ENCODE data around the gene LCN10.

Gene LCN10

GRCh38 chr9:136729926-136730325 is 12.8 kb downstream of the LCN10 start:
- H3K36me3 ChIP-seq (ENCODE audit: insufficient read depth, low read length) = peaks cover 18% of the 10 kb centered on the region
- peaks cover 25% of the 10 kb centered on the region for H3K4me1 ChIP-seq (ENCODE audit: control insufficient read depth, insufficient read depth, low read length)
- H3K4me3 ChIP-seq (ENCODE audit: low read length) = no peak overlapping the region
- H3K9ac ChIP-seq (ENCODE audit: low read depth, low read length) = no peak overlapping the region
- peak overlapping the region; percentile 99 for H3K4me2 ChIP-seq (ENCODE audit: low read length)
- no peaks in the 10 kb centered on the region for H3K27me3 ChIP-seq (ENCODE audit: control insufficient read depth, insufficient read depth, low read length)
- H3K9me3 ChIP-seq (replicated peaks; ENCODE audit: low read length) = no peaks in the 10 kb centered on the region

GRCh38 chr9:136729144-136729543 is 13.6 kb downstream of the LCN10 start:
- H3K9ac ChIP-seq (ENCODE audit: low read depth, low read length) = peak overlapping the region; percentile 95
- peak overlapping the region; percentile 96 for H3K4me3 ChIP-seq (ENCODE audit: low read length)

GRCh38 chr9:136728548-136729123 is 14.1 kb downstream of the LCN10 start:
- Histone ChIP-seq H3K27me3 (ENCODE audit: control insufficient read depth, insufficient read depth, low read length) (no peaks in the 10 kb centered on the region), H3K4me3 (ENCODE audit: low read length) (peak overlapping the region; percentile 96), H3K9ac (ENCODE audit: low read depth, low read length) (peak overlapping the region; percentile 95), H3K36me3 (ENCODE audit: insufficient read depth, low read length) (peaks cover 31% of the 10 kb centered on the region), H3K4me1 (ENCODE audit: control insufficient read depth, insufficient read depth, low read length) (peaks cover 25% of the 10 kb centered on the region), H3K4me2 (ENCODE audit: low read length) (peak overlapping the region; percentile 99), H3K9me3 (replicated peaks; ENCODE audit: low read length) (no peaks in the 10 kb centered on the region)

More at GRCh38 chr9:136729144-136729543, 13.6 kb downstream of the LCN10 start:
- H3K27me3 ChIP-seq (ENCODE audit: control insufficient read depth, insufficient read depth, low read length) = no peaks in the 10 kb centered on the region
- peaks cover 25% of the 10 kb centered on the region for H3K4me1 ChIP-seq (ENCODE audit: control insufficient read depth, insufficient read depth, low read length)
- peaks cover 26% of the 10 kb centered on the region for H3K36me3 ChIP-seq (ENCODE audit: insufficient read depth, low read length)
- peak overlapping the region; percentile 99 for H3K4me2 ChIP-seq (ENCODE audit: low read length)
- H3K9me3 ChIP-seq (replicated peaks; ENCODE audit: low read length) = no peaks in the 10 kb centered on the region

GRCh38 chr9:136728080-136728547 is 14.6 kb downstream of the LCN10 start:
- Histone ChIP-seq H3K9ac (ENCODE audit: low read depth, low read length) (peak overlapping the region; percentile 95), H3K4me2 (ENCODE audit: low read length) (peak overlapping the region; percentile 99), H3K9me3 (replicated peaks; ENCODE audit: low read length) (no peaks in the 10 kb centered on the region), H3K4me3 (ENCODE audit: low read length) (peak overlapping the region; percentile 96), H3K36me3 (ENCODE audit: insufficient read depth, low read length) (peaks cover 37% of the 10 kb centered on the region), H3K27me3 (ENCODE audit: control insufficient read depth, insufficient read depth, low read length) (no peaks in the 10 kb centered on the region), H3K4me1 (ENCODE audit: control insufficient read depth, insufficient read depth, low read length) (peaks cover 25% of the 10 kb centered on the region)

GRCh38 chr9:136726631-136727191 is 16.0 kb downstream of the LCN10 start:
- no peaks in the 10 kb centered on the region for H3K27me3 ChIP-seq (ENCODE audit: control insufficient read depth, insufficient read depth, low read length)
- H3K4me2 ChIP-seq (ENCODE audit: low read length) = peak overlapping the region; percentile 99
- no peaks in the 10 kb centered on the region for H3K9me3 ChIP-seq (replicated peaks; ENCODE audit: low read length)
- H3K4me1 ChIP-seq (ENCODE audit: control insufficient read depth, insufficient read depth, low read length) = peaks cover 25% of the 10 kb centered on the region
- peak overlapping the region; percentile 96 for H3K4me3 ChIP-seq (ENCODE audit: low read length)
- H3K36me3 ChIP-seq (ENCODE audit: insufficient read depth, low read length) = peaks cover 44% of the 10 kb centered on the region
- H3K9ac ChIP-seq (ENCODE audit: low read depth, low read length) = peak overlapping the region; percentile 95

- Histone ChIP-seq H3K4me2 (ENCODE audit: low read length) (peak overlapping the region; percentile 99), H3K4me3 (ENCODE audit: low read length) (peak overlapping the region; percentile 96), H3K27me3 (ENCODE audit: control insufficient read depth, insufficient read depth, low read length) (no peaks in the 10 kb centered on the region), H3K9ac (ENCODE audit: low read depth, low read length) (peak overlapping the region; percentile 95), H3K36me3 (ENCODE audit: insufficient read depth, low read length) (peaks cover 44% of the 10 kb centered on the region), H3K4me1 (ENCODE audit: control insufficient read depth, insufficient read depth, low read length) (peaks cover 31% of the 10 kb centered on the region), H3K9me3 (replicated peaks; ENCODE audit: low read length) (no peaks in the 10 kb centered on the region)
Observed at GRCh38 chr9:136726118-136726517, 16.6 kb downstream of the LCN10 start.

- peak overlapping the region; percentile 99 for H3K4me2 ChIP-seq (ENCODE audit: low read length)
- H3K9me3 ChIP-seq (replicated peaks; ENCODE audit: low read length) = no peaks in the 10 kb centered on the region
- peak overlapping the region; percentile 41 for H3K9ac ChIP-seq (ENCODE audit: low read depth, low read length)
- H3K4me3 ChIP-seq (ENCODE audit: low read length) = peak overlapping the region; percentile 96
- H3K27me3 ChIP-seq (ENCODE audit: control insufficient read depth, insufficient read depth, low read length) = no peaks in the 10 kb centered on the region
- peaks cover 44% of the 10 kb centered on the region for H3K36me3 ChIP-seq (ENCODE audit: insufficient read depth, low read length)
- H3K4me1 ChIP-seq (ENCODE audit: control insufficient read depth, insufficient read depth, low read length) = peaks cover 33% of the 10 kb centered on the region
Observed at GRCh38 chr9:136725612-136726011, 17.1 kb downstream of the LCN10 start.

- no peak overlapping the region for H3K9ac ChIP-seq (ENCODE audit: low read depth, low read length)
- H3K36me3 ChIP-seq (ENCODE audit: insufficient read depth, low read length) = peaks cover 44% of the 10 kb centered on the region
- H3K9me3 ChIP-seq (replicated peaks; ENCODE audit: low read length) = no peaks in the 10 kb centered on the region
- no peaks in the 10 kb centered on the region for H3K27me3 ChIP-seq (ENCODE audit: control insufficient read depth, insufficient read depth, low read length)
- peaks cover 33% of the 10 kb centered on the region for H3K4me1 ChIP-seq (ENCODE audit: control insufficient read depth, insufficient read depth, low read length)
- no peak overlapping the region for H3K4me2 ChIP-seq (ENCODE audit: low read length)
- no peak overlapping the region for H3K4me3 ChIP-seq (ENCODE audit: low read length)
Observed at GRCh38 chr9:136724772-136725171, 18.0 kb downstream of the LCN10 start.

GRCh38 chr9:136723989-136724388 is 18.8 kb downstream of the LCN10 start:
- Histone ChIP-seq H3K36me3 (ENCODE audit: insufficient read depth, low read length) (peaks cover 44% of the 10 kb centered on the region), H3K27me3 (ENCODE audit: control insufficient read depth, insufficient read depth, low read length) (no peaks in the 10 kb centered on the region), H3K4me2 (ENCODE audit: low read length) (no peak overlapping the region), H3K4me3 (ENCODE audit: low read length) (no peak overlapping the region), H3K9me3 (replicated peaks; ENCODE audit: low read length) (no peaks in the 10 kb centered on the region), H3K9ac (ENCODE audit: low read depth, low read length) (no peak overlapping the region), H3K4me1 (ENCODE audit: control insufficient read depth, insufficient read depth, low read length) (peaks cover 28% of the 10 kb centered on the region)

- Histone ChIP-seq H3K4me3 (ENCODE audit: low read length) (no peak overlapping the region), H3K4me1 (ENCODE audit: control insufficient read depth, insufficient read depth, low read length) (peaks cover 25% of the 10 kb centered on the region), H3K36me3 (ENCODE audit: insufficient read depth, low read length) (peaks cover 44% of the 10 kb centered on the region), H3K27me3 (ENCODE audit: control insufficient read depth, insufficient read depth, low read length) (no peaks in the 10 kb centered on the region), H3K9me3 (replicated peaks; ENCODE audit: low read length) (no peaks in the 10 kb centered on the region), H3K9ac (ENCODE audit: low read depth, low read length) (no peak overlapping the region), H3K4me2 (ENCODE audit: low read length) (no peak overlapping the region)
Observed at GRCh38 chr9:136723362-136723976, 19.3 kb downstream of the LCN10 start.

- peaks cover 25% of the 10 kb centered on the region for H3K4me1 ChIP-seq (ENCODE audit: control insufficient read depth, insufficient read depth, low read length)
- no peaks in the 10 kb centered on the region for H3K27me3 ChIP-seq (ENCODE audit: control insufficient read depth, insufficient read depth, low read length)
- H3K36me3 ChIP-seq (ENCODE audit: insufficient read depth, low read length) = peaks cover 44% of the 10 kb centered on the region
- no peak overlapping the region for H3K9ac ChIP-seq (ENCODE audit: low read depth, low read length)
- no peak overlapping the region for H3K4me2 ChIP-seq (ENCODE audit: low read length)
- no peak overlapping the region for H3K4me3 ChIP-seq (ENCODE audit: low read length)
- H3K9me3 ChIP-seq (replicated peaks; ENCODE audit: low read length) = no peaks in the 10 kb centered on the region
Observed at GRCh38 chr9:136722969-136723356, 19.8 kb downstream of the LCN10 start.

Measured in skeletal muscle satellite cell (primary cell).